Mesendoderm (in vitro differentiated cells): Measurements from ENCODE around the gene KDM3B.

ENCODE experiments used
- DNase-seq: peaks from one replicate; pipeline ENCODE4 v3.0.0; 2013
- H2AK5ac ChIP-seq: 2 replicates; pipeline ENCODE4 v1.6.1; 2013; ENCODE audit warnings: low read length, inconsistent platforms
- H2BK120ac ChIP-seq: 2 replicates; pipeline ENCODE4 v1.6.1; 2013; ENCODE audit warnings: low read depth, mild to moderate bottlenecking, low read length, moderate library complexity, mixed read lengths
- H2BK15ac ChIP-seq: replicated peaks from 2 replicates; pipeline ENCODE4 v1.6.1; 2013; ENCODE audit warnings: low read depth, mild to moderate bottlenecking, moderate library complexity
- H2BK5ac ChIP-seq: 2 replicates; pipeline ENCODE4 v1.6.1; 2013; ENCODE audit warnings: low read length, inconsistent platforms
- H3K18ac ChIP-seq: 2 replicates; pipeline ENCODE4 v1.6.1; 2013; ENCODE audit warnings: mild to moderate bottlenecking, low read length, mixed read lengths
- H3K23ac ChIP-seq: one replicate; pipeline ENCODE4 v1.6.1; 2013; ENCODE audit warnings: low read length
- H3K27ac ChIP-seq: 2 replicates; pipeline ENCODE4 v1.5.1; 2013; ENCODE audit warnings: low read depth, mild to moderate bottlenecking, inconsistent platforms, low read length, moderate library complexity
- H3K27me3 ChIP-seq: 2 replicates; pipeline ENCODE4 v1.6.1; 2013; ENCODE audit warnings: low read length, control low read depth, mild to moderate bottlenecking, inconsistent platforms; ENCODE audit not compliant: insufficient read depth, poor library complexity
- H3K36me3 ChIP-seq: 2 replicates; pipeline ENCODE4 v1.6.1; 2013; ENCODE audit warnings: low read length, inconsistent platforms; ENCODE audit not compliant: control insufficient read depth, insufficient read depth
- H3K4ac ChIP-seq: one replicate; pipeline ENCODE4 v1.6.1; 2013; ENCODE audit warnings: low read depth, mild to moderate bottlenecking, low read length, moderate library complexity
- H3K4me1 ChIP-seq: 2 replicates; pipeline ENCODE4 v1.6.1; 2013; ENCODE audit warnings: low read depth, low read length, inconsistent platforms; ENCODE audit not compliant: control insufficient read depth
- H3K4me2 ChIP-seq: 2 replicates; pipeline ENCODE4 v1.6.1; 2013; ENCODE audit warnings: low read length
- H3K4me3 ChIP-seq: 2 replicates; pipeline ENCODE4 v1.5.1; 2013; ENCODE audit warnings: mild to moderate bottlenecking, low read length
- H3K56ac ChIP-seq: one replicate; pipeline ENCODE4 v1.6.1; 2013; ENCODE audit warnings: low read length
- H3K79me1 ChIP-seq: 2 replicates; pipeline ENCODE4 v1.6.1; 2013; ENCODE audit warnings: low read length, inconsistent platforms
- H3K79me2 ChIP-seq: 2 replicates; pipeline ENCODE4 v1.6.1; 2013; ENCODE audit warnings: mild to moderate bottlenecking, low read length; ENCODE audit not compliant: control insufficient read depth, insufficient read depth
- H3K9ac ChIP-seq: 2 replicates; pipeline ENCODE4 v1.6.1; 2013; ENCODE audit warnings: low read length, inconsistent platforms
- H4K5ac ChIP-seq: one replicate; pipeline ENCODE4 v1.6.1; 2013; ENCODE audit warnings: low read length
- H4K8ac ChIP-seq: one replicate; pipeline ENCODE4 v1.6.1; 2013; ENCODE audit warnings: low read depth, mild to moderate bottlenecking, control low read depth, low read length, moderate library complexity
- WGBS: extraction: QIAGEN DNeasy Blood & Tissue Kit; methylation state at CpG from one replicate; pipeline ENCODE4 v1.1.7; 2013; ENCODE audit warnings: low lambda C conversion rate, missing lambda C conversion rate; ENCODE audit not compliant: insufficient coverage; ENCODE audit errors: extremely low coverage; 5-methylcytosine and 5-hydroxymethylcytosine counted together

The KDM3B gene

DNA sequence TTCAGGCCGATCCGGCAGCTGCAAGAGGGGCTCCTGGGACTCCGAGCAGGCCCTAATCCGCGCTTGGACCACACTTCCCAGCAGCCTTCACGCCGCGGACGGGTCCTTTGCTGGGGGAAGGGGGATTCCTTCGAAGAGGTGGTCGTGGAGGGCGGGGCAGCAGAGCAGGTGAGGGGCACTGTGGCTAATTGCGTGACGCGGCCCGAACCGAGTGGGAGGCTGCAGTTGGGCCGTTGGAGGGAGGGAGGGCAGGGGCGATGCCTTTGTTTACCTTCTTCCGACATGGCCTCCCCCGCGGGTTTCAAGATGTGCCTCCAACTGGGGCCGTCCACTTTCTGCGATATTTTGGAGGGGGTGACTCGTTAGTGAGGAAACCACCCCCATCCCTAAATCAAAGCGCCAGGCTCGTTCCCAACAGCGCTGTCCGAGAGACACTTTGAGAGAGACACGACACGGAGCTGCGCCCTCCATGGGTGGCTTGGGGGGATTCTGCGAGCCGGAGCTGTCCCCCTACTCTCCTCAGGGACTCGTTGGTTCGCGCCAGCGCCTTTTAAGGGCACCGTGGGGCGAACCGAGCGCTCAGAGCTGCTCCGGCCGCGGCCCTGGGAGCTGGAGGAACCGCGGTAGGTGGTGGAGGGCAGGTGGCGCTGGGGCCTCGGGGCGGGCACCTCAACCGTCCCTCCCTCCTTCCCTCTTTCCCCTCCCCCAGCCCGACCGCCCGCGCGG lies 14.6 kb upstream of the KDM3B start, which contains the start of gene FAM53C:
TSS of gene FAM53C (plus strand) at position 582 of the 726 bp plus-strand sequence. CDS start 3,070 bp downstream, outside the sequence.
- H3K79me1 ChIP-seq: peaks cover 18% of the 10 kb centered on the region
- H3K18ac ChIP-seq: peak within 1 kb of the TSS; percentile 82
- H4K8ac ChIP-seq: no peak within 1 kb of the TSS
- H3K79me2 ChIP-seq: peaks cover 33% of the 10 kb centered on the region
- H3K23ac ChIP-seq: no peak within 1 kb of the TSS
- H3K56ac ChIP-seq: peak within 1 kb of the TSS; percentile 94
- H3K4ac ChIP-seq: peak within 1 kb of the TSS; percentile 85
- H2AK5ac ChIP-seq: peak within 1 kb of the TSS; percentile 17
- no peaks in the 10 kb centered on the region for H3K27me3 ChIP-seq
- WGBS: no CpG with 5 or more reads among the region's 56 CpGs
- peak within 1 kb of the TSS; percentile 93 for H2BK5ac ChIP-seq
- peak; percentile 95 for DNase-seq
- peak within 1 kb of the TSS; percentile 77 for H3K4me3 ChIP-seq
- peaks cover 4% of the 10 kb centered on the region for H3K4me1 ChIP-seq
- H2BK120ac ChIP-seq: no peak within 1 kb of the TSS
- H3K9ac ChIP-seq: peak within 1 kb of the TSS; percentile 96
- H2BK15ac ChIP-seq: no peak within 1 kb of the TSS
- H4K5ac ChIP-seq: no peak within 1 kb of the TSS
- peak within 1 kb of the TSS; percentile 98 for H3K4me2 ChIP-seq
- peaks cover 3% of the 10 kb centered on the region for H3K36me3 ChIP-seq
- H3K27ac ChIP-seq: peak within 1 kb of the TSS; percentile 60

DNA sequence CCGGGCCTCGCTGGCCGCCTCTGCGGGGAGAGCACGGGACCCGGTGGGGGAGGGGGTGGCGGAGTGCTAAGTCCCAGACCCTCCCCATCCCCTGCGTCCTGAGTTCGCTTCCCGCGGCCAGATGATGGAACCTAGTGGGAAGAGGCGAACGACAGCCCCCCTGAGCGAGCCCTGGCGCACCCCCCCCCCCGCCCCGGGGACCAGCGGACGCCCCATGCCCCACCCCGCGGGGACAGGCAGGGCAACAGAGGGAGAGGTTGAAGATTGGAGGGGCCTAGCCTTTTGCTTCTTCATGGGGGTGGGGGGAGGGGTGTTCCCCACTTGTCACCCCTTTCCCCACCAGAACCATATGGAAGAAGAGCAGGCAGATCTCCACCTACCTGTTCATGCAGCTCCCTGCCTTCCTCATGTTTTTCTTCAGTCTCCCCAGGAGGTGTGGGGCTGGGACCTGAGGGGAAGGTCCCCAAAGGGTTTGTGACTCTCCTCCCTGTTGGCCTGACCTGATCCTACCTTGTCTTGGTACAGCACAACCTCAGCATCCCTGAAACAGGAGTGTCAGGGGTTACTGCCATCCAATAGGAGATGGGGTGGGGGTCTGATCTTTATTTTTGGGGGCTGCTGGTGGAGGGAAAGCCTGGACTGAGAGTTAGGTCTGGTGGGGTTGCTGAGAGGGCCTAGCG lies 13.9 kb upstream of the KDM3B start:
- no CpG with 5 or more reads among the region's 22 CpGs for WGBS
- Histone ChIP-seq H3K18ac (peak overlapping the region; percentile 33), H3K4ac (peak overlapping the region; percentile 85), H3K23ac (no peak overlapping the region), H4K5ac (no peak overlapping the region), H3K79me2 (peaks cover 33% of the 10 kb centered on the region), H3K79me1 (peaks cover 18% of the 10 kb centered on the region), H2BK120ac (no peak overlapping the region), H3K4me3 (peak overlapping the region; percentile 77), H3K56ac (peak overlapping the region; percentile 94), H3K27ac (peak overlapping the region; percentile 13), H3K4me1 (peaks cover 4% of the 10 kb centered on the region), H3K36me3 (peaks cover 3% of the 10 kb centered on the region), H4K8ac (no peak overlapping the region), H2AK5ac (peak overlapping the region; percentile 17), H2BK15ac (no peak overlapping the region), H3K27me3 (no peaks in the 10 kb centered on the region), H3K9ac (peak overlapping the region; percentile 96), H2BK5ac (peak overlapping the region; percentile 8), H3K4me2 (peak overlapping the region; percentile 98)
- DNase-seq: peak; percentile 43

DNA sequence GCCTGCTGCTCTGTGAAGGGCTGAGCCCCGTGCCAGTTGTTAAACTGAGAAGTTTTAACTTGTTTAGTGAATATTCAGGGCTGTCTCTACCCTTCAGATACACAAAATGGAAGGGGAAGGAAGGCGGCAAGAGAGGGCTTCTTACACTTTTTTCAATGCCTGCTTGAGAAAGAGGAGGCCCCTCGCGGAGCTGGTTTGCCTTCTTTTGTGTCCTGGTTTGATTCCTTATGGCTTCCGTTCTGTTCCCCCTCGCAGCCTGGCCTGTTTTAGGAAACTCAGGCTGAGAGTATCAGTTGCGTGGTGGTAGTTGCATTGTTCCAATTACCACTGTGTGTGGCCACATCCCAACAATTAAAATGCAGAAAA lies 13.4 kb upstream of the KDM3B start:
- Histone ChIP-seq H3K4ac (no peak overlapping the region), H3K23ac (no peak overlapping the region), H2BK15ac (no peak overlapping the region), H3K9ac (peak overlapping the region; percentile 96), H3K27ac (no peak overlapping the region), H2BK5ac (peak overlapping the region; percentile 8), H2AK5ac (peak overlapping the region; percentile 17), H3K4me3 (peak overlapping the region; percentile 77), H4K5ac (no peak overlapping the region), H3K79me1 (peaks cover 18% of the 10 kb centered on the region), H3K18ac (peak overlapping the region; percentile 33), H3K56ac (peak overlapping the region; percentile 94), H3K36me3 (peaks cover 3% of the 10 kb centered on the region), H3K27me3 (no peaks in the 10 kb centered on the region), H2BK120ac (no peak overlapping the region), H3K79me2 (peaks cover 33% of the 10 kb centered on the region), H3K4me2 (peak overlapping the region; percentile 98), H3K4me1 (peaks cover 4% of the 10 kb centered on the region), H4K8ac (no peak overlapping the region)
- DNase-seq: peak; percentile 58
- WGBS: no CpG with 5 or more reads among the region's 7 CpGs

GRCh38 chr5:138339464-138339863 lies 13.0 kb upstream of the KDM3B start:
- H3K4me3 ChIP-seq: peak overlapping the region; percentile 77
- peaks cover 33% of the 10 kb centered on the region for H3K79me2 ChIP-seq
- H2AK5ac ChIP-seq: peak overlapping the region; percentile 33
- H3K27me3 ChIP-seq: no peaks in the 10 kb centered on the region
- H3K56ac ChIP-seq: peak overlapping the region; percentile 94
- no peak overlapping the region for H3K27ac ChIP-seq
- peak overlapping the region; percentile 16 for H4K5ac ChIP-seq
- H2BK5ac ChIP-seq: no peak overlapping the region
- peaks cover 3% of the 10 kb centered on the region for H3K36me3 ChIP-seq
- no peak overlapping the region for H3K23ac ChIP-seq
- peak overlapping the region; percentile 96 for H3K9ac ChIP-seq
- no peak overlapping the region for H4K8ac ChIP-seq
- DNase-seq: peak; percentile 40
- WGBS: no CpG with 5 or more reads among the region's 2 CpGs
- H2BK120ac ChIP-seq: no peak overlapping the region
- no peak overlapping the region for H2BK15ac ChIP-seq
- no peak overlapping the region for H3K4ac ChIP-seq
- peak overlapping the region; percentile 0 for H3K18ac ChIP-seq
- H3K4me1 ChIP-seq: peaks cover 4% of the 10 kb centered on the region
- H3K79me1 ChIP-seq: peaks cover 18% of the 10 kb centered on the region
- H3K4me2 ChIP-seq: peak overlapping the region; percentile 98

DNA sequence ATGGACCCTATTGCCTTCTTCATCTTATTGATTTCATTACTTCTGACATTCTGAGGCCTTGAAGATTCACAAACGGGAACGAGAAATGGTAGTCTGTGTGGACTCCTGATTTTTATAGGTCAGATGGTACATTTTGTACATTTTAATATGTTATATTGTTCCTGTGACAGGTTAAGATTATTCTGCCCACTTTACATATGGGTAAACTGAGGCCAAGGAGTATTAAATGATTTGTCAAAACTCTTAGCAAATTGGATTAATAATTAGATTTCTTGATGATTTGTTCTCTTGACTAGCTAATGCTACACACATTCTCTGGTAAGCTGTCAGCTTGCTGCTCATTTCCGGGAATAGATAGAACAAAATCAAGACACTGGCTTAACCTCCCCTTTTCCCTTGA lies 12.5 kb upstream of the KDM3B start:
- H2BK120ac ChIP-seq: no peak overlapping the region
- no peak overlapping the region for H4K8ac ChIP-seq
- no peak overlapping the region for H2AK5ac ChIP-seq
- H3K27me3 ChIP-seq: no peaks in the 10 kb centered on the region
- no peak overlapping the region for H3K4ac ChIP-seq
- no peak overlapping the region for H3K27ac ChIP-seq
- H3K79me2 ChIP-seq: peaks cover 33% of the 10 kb centered on the region
- H3K23ac ChIP-seq: no peak overlapping the region
- H3K9ac ChIP-seq: peak overlapping the region; percentile 96
- H2BK5ac ChIP-seq: no peak overlapping the region
- H3K56ac ChIP-seq: peak overlapping the region; percentile 94
- H3K4me1 ChIP-seq: peaks cover 4% of the 10 kb centered on the region
- H4K5ac ChIP-seq: no peak overlapping the region
- H2BK15ac ChIP-seq: no peak overlapping the region
- DNase-seq: no peak
- peaks cover 18% of the 10 kb centered on the region for H3K79me1 ChIP-seq
- H3K18ac ChIP-seq: no peak overlapping the region
- peaks cover 3% of the 10 kb centered on the region for H3K36me3 ChIP-seq
- H3K4me3 ChIP-seq: no peak overlapping the region
- no peak overlapping the region for H3K4me2 ChIP-seq
- no CpG with 5 or more reads among the region's 3 CpGs for WGBS
